ENCODE measurements around the gene PMFBP1.

- TF ChIP-seq POLR2A (IDR thresholded peaks at IDR 0.05; ENCODE audit: low read length) (no peak), GATA1 (IDR thresholded peaks at IDR 0.05; ENCODE audit: low read depth, low read length) (no peak)
These were observed 19.6 kb upstream of the PMFBP1 start for GRCh38 chr16:72191551-72191950.

Measured in erythroblast (primary cell).